Subcutaneous adipose tissue (tissue), 4 donors: ENCODE data around the gene MTCL1. TPM values are rescaled to one million over a fixed set of nuclear protein-coding genes. Genes with fewer than 3 reads are reported as not detected.

Source experiments
- total RNA-seq, 4 donors: library from RNA; depleted of rRNA; stranded (reverse); fragments of >200 nt; gene quantifications; one replicate each; pipeline ENCODE4 v1.1.0, GENCODE V29; 2016
- TF ChIP-seq, protein P1 (sequence below): fragments of 450-650 bp; IDR thresholded peaks from one replicate; pipeline ENCODE4 v1.5.1; 2016; ENCODE audit warnings: low read depth, mild to moderate bottlenecking, control low read depth, antibody characterized with exemption, moderate library complexity

MTCL1 gene
- total RNA-seq, 4 donors from 2014 or later: 1.5 to 5.9 (median 2.7) TPM

- TF ChIP-seq, protein P1, sequence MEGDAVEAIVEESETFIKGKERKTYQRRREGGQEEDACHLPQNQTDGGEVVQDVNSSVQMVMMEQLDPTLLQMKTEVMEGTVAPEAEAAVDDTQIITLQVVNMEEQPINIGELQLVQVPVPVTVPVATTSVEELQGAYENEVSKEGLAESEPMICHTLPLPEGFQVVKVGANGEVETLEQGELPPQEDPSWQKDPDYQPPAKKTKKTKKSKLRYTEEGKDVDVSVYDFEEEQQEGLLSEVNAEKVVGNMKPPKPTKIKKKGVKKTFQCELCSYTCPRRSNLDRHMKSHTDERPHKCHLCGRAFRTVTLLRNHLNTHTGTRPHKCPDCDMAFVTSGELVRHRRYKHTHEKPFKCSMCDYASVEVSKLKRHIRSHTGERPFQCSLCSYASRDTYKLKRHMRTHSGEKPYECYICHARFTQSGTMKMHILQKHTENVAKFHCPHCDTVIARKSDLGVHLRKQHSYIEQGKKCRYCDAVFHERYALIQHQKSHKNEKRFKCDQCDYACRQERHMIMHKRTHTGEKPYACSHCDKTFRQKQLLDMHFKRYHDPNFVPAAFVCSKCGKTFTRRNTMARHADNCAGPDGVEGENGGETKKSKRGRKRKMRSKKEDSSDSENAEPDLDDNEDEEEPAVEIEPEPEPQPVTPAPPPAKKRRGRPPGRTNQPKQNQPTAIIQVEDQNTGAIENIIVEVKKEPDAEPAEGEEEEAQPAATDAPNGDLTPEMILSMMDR: no peak
Observed at GRCh38 chr18:8847900-8848299, 142.5 kb downstream of the MTCL1 start.

DNA sequence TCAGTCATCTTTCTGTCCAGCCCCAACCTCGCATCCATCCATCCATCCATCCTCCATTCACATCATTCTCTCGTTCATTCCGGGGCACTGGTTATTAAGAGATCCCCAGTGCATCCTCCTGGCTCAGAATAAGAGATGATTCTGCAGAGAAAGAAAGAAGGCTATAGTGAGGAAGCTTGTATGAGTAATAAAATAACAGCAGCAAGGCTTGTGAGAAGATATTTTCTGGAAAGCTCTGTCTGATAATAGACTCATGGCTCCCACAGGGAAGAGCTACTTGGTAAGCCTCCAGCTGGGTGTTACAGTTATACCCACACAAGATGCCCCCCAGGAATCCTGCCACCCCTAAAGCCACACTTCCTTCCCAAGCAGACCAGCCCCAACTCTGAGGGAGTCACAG lies 143.2 kb downstream of the MTCL1 start:
- TF ChIP-seq, protein P1: no peak

DNA sequence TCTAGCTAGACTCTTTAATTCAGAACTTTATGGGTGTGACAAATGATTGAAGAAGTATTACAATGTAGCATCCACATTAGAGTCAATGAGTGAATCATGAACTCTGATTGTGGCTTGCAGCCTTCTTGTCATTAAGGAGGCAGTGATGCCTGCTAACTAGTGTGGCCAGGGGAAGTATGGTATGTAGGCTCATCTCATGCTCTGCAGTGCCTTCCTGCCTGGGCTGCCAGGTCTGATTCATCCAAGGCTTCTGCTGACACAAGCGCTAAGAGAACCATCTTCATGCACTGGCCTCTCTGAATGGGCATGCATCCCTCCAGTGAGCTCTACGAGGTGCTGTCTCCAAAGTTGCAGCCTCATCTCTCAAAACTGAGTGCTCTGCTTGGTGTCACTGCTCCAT lies 144.3 kb downstream of the MTCL1 start:
- TF ChIP-seq, protein P1: no peak

DNA sequence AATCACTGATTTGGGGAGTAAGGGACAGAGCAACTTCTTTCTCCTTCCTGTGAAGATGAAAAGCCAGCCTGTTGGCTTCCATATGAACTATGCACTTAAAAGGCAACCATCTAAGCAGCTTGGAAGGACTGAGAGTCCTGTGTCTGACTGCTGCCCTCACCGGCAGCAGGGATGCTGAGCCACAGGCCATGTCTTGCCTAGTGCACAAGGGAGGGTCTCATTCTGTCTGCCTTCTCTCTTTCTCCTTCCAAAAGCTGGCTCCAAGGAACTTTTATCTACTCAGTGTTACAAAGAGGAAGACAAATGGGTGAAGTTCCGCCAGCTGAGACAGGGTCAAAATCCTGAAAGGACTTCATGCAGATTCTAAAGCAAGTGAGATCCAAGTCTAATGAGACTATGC lies 146.3 kb downstream of the MTCL1 start:
- TF ChIP-seq, protein P1: no peak

DNA sequence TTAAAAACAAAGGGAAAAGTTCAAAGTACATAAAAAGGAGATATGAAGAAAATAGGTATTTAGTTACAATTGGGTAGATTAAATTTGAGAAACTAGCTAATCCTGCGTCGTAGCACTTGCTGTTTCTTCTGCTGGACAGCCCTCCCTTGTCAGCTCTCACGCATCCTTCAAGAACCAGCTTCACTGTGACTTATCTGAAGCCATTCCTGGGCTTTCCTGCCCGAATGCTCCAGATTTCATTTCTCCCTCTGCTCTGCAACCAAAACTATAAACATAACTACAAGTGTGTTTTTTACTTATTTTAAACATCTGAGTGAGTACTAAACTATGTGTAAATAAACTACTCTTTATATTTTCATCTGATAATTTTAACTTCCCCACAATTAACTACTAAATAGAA lies 149.2 kb downstream of the MTCL1 start:
- TF ChIP-seq, protein P1: no peak

- TF ChIP-seq, protein P1: no peak
Observed at GRCh38 chr18:8854962-8855361, 149.6 kb downstream of the MTCL1 start.

DNA sequence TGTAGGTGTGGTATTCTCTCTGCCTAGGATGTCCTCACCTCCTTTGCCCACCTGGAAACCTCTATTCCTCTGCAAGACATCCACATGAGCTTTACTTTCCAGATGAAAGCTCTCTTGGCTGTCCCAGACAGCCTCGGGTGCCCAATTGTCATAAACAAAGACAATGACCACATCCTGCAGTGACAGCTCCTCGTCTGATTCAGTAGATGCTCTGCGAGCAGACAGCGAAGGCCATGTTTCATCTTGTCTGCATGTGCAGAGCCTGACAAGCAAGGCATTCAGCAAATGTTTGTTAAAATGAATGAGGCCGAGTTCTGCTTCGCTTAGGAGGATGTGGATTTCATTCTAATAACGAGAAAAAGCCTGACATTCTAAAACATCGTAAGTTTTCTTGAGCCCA lies 150.9 kb downstream of the MTCL1 start:
- TF ChIP-seq, protein P1: no peak
